Stomach (tissue), 9 donors: ENCODE data around the gene TMEM72. TPM values are rescaled to one million over a fixed set of nuclear protein-coding genes. Genes with fewer than 3 reads are reported as not detected.

Source experiments
- DNase-seq, 2 donors: peaks; one replicate each; pipeline versions ENCODE4 v3.0.0 to v3.0.0-alpha.2; 2013 to 2019
- H3K27ac ChIP-seq, 5 donors: fragments of 200-600 bp in 4 of 5; sonication (generic) in 4 of 5; one replicate each; pipeline ENCODE4 v1.5.1; 2013 to 2019; ENCODE audit warnings: mild to moderate bottlenecking in 1 of 5, moderate library complexity in 1 of 5
- H3K27me3 ChIP-seq, 3 donors: fragments of 200-600 bp; sonication (generic); one replicate each; pipeline ENCODE4 v1.5.1; 2017 to 2019; ENCODE audit warnings: mixed run types in 1 of 3
- H3K36me3 ChIP-seq, 4 donors: fragments of 200-600 bp; sonication (generic); 1 replicate in 3 of 4; 2 replicates in 1 of 4; pipeline ENCODE4 v1.5.1; 2016 to 2019
- H3K4me1 ChIP-seq, 4 donors: fragments of 200-600 bp; sonication (generic); one replicate each; pipeline ENCODE4 v1.5.1; 2016 to 2019
- H3K4me3 ChIP-seq, 4 donors: fragments of 200-600 bp; sonication (generic) in 3 of 4; one replicate each; pipeline ENCODE4 v1.5.1; 2016 to 2019; ENCODE audit warnings: mild to moderate bottlenecking in 1 of 4
- H3K9me3 ChIP-seq, 4 donors: fragments of 200-600 bp; sonication (generic); one replicate each; pipeline ENCODE4 v1.5.1; 2016 to 2019
- CTCF ChIP-seq, 7 experiments: fragments of 450-650 bp in 4 of 7; fragments of 200-600 bp in 3 of 7; sonication (generic) in 3 of 7; IDR thresholded peaks; one replicate each; pipeline ENCODE4 v1.5.1; 2016 to 2019; ENCODE audit warnings: antibody characterized with exemption in 7 of 7, control low read depth in 2 of 7, mild to moderate bottlenecking in 1 of 7
- EP300 ChIP-seq: sonication (generic); formaldehyde crosslinking; IDR thresholded peaks from one replicate; pipeline ENCODE4 v1.6.1; 2017; ENCODE audit warnings: antibody characterized with exemption
- POLR2A ChIP-seq, 4 donors: fragments of 450-650 bp; IDR thresholded peaks; one replicate each; pipeline ENCODE4 v1.6.1; 2016; ENCODE audit warnings: antibody characterized with exemption in 4 of 4, control low read depth in 2 of 4, mild to moderate bottlenecking in 1 of 4, moderate library complexity in 1 of 4
- POLR2AphosphoS5 ChIP-seq, 3 donors: sonication (generic); formaldehyde crosslinking; IDR thresholded peaks; one replicate each; pipeline ENCODE4 v1.6.1; 2016; ENCODE audit warnings: antibody characterized with exemption in 3 of 3
- WGBS, 5 donors: extraction: QIAGEN DNeasy Blood & Tissue Kit in 3 of 5; methylation state at CpG; one replicate each; pipeline versions ENCODE4 v1.1.5 to v1.1.7; 2013 to 2018; 5-methylcytosine and 5-hydroxymethylcytosine counted together
- intact Hi-C: fragments of 100-400 bp; cut with DNase I; formaldehyde crosslinking; loops from one replicate; pipeline ENCODE4 v1.15.1; 2023; ENCODE audit warnings: low total_unique reads
- polyA plus RNA-seq, 3 donors: library from polyadenylated mRNA; stranded (reverse); fragments of 200-250 nt; gene quantifications; one replicate each; pipeline ENCODE4 v1.2.3, GENCODE V29; 2013
- total RNA-seq, 5 donors: library from RNA; depleted of rRNA; stranded (reverse); fragments of >200 nt; gene quantifications; one replicate each; pipeline versions ENCODE4 v1.1.0 to v1.2.3, GENCODE V29; 2014 to 2016
- donor health status: healthy with polysubstance abuse.
- donor health status: Bipolar disorder and iron deficiency.
- donor health status: healthy.

TMEM72 gene
- total and polyA plus RNA-seq, 8 donors, result 0.13 to 30.4 (median 1.3) TPM; not detected in 5

GRCh38 chr10:44949915-44950314, 38.8 kb downstream of the TMEM72 start:
- H3K9me3 ChIP-seq, result no peaks in the 10 kb centered on the region
- no peaks in the 10 kb centered on the region for H3K27me3 ChIP-seq
- H3K4me1 ChIP-seq, result peaks cover 10 to 16% (median 13%) of the 10 kb centered on the region in 4 donors
- intact Hi-C loops, result no loop called here
- H3K36me3 ChIP-seq, result no peaks in the 10 kb centered on the region
- peak overlapping the region in 2 of 5 donors; percentile 30 to 69 for H3K27ac ChIP-seq
- TF ChIP-seq POLR2A (IDR thresholded peaks at IDR 0.05), result no peak
- TF ChIP-seq POLR2AphosphoS5 (IDR thresholded peaks at IDR 0.05), result no peak
- TF ChIP-seq CTCF (IDR thresholded peaks at IDR 0.05), result no peak
- TF ChIP-seq EP300, result no peak
- no peak overlapping the region for H3K4me3 ChIP-seq
- WGBS, 5 donors, result 51 to 60% (median 56%) methylated on average over 3 of the region's 3 CpGs
- DNase-seq, result peak; percentile 60 to 64

- Histone ChIP-seq H3K36me3 (peaks cover 0 to 3% (median 1%) of the 10 kb centered on the region in 4 donors), H3K27ac (peak overlapping the region in 2 of 5 donors; percentile 30 to 69), H3K4me1 (peaks cover 12 to 16% (median 13%) of the 10 kb centered on the region in 4 donors), H3K9me3 (no peaks in the 10 kb centered on the region), H3K27me3 (no peaks in the 10 kb centered on the region), H3K4me3 (no peak overlapping the region)
- no peak for DNase-seq
- TF ChIP-seq POLR2A (IDR thresholded peaks at IDR 0.05) (no peak), EP300 (no peak), POLR2AphosphoS5 (IDR thresholded peaks at IDR 0.05) (no peak), CTCF (IDR thresholded peaks at IDR 0.05) (no peak)
- WGBS, 5 donors, result 91 to 97% (median 94%) methylated on average over 10 of the region's 10 CpGs
- intact Hi-C loops, result no loop called here
These were observed 39.4 kb downstream of the TMEM72 start for GRCh38 chr10:44950326-44951225.

- no peak overlapping the region for H3K4me3 ChIP-seq
- whole genome bisulfite sequencing, 5 donors, result 67 to 81% (median 77%) methylated on average over 7 of the region's 7 CpGs
- no peak overlapping the region for H3K27ac ChIP-seq
- no peaks in the 10 kb centered on the region for H3K9me3 ChIP-seq
- peaks cover 0 to 9% (median 3%) of the 10 kb centered on the region in 4 donors for H3K36me3 ChIP-seq
- TF ChIP-seq CTCF (IDR thresholded peaks at IDR 0.05) (no peak), EP300 (no peak), POLR2A (IDR thresholded peaks at IDR 0.05) (no peak)
- peaks cover 12 to 22% (median 16%) of the 10 kb centered on the region in 4 donors for H3K4me1 ChIP-seq
- intact Hi-C loops, result no loop called here
- DNase-seq, result peak in 1 of 2 donors; percentile 16
- H3K27me3 ChIP-seq, result no peaks in the 10 kb centered on the region
These were observed 40.6 kb downstream of the TMEM72 start for GRCh38 chr10:44951576-44952226.

GRCh38 chr10:44952779-44953231, 41.7 kb downstream of the TMEM72 start:
- DNase-seq, result no peak
- Histone ChIP-seq H3K4me1 (peaks cover 16 to 26% (median 20%) of the 10 kb centered on the region in 4 donors), H3K9me3 (no peaks in the 10 kb centered on the region), H3K27me3 (no peaks in the 10 kb centered on the region), H3K4me3 (no peak overlapping the region), H3K27ac (no peak overlapping the region), H3K36me3 (peaks cover 0 to 10% (median 3%) of the 10 kb centered on the region in 4 donors)
- 61 to 79% (median 68%) methylated on average over 2 of the region's 2 CpGs for WGBS, 5 donors
- intact Hi-C loops, result no loop called here
- TF ChIP-seq EP300, result no peak
- TF ChIP-seq POLR2A (IDR thresholded peaks at IDR 0.05), result no peak
- no peak for TF ChIP-seq POLR2AphosphoS5 (IDR thresholded peaks at IDR 0.05)
- TF ChIP-seq CTCF (IDR thresholded peaks at IDR 0.05), result no peak
